ENCODE measurements around the gene TEAD2. TPM values are rescaled to one million over a fixed set of nuclear protein-coding genes. Genes with fewer than 3 reads are reported as not detected.
A peak's percentile ranks its signal among the peaks of the same experiment; 100 is the strongest.

TEAD2 gene
- total and polyA plus RNA-seq, 4 donors, result 17.7 to 48.8 (median 42.3) TPM

DNA sequence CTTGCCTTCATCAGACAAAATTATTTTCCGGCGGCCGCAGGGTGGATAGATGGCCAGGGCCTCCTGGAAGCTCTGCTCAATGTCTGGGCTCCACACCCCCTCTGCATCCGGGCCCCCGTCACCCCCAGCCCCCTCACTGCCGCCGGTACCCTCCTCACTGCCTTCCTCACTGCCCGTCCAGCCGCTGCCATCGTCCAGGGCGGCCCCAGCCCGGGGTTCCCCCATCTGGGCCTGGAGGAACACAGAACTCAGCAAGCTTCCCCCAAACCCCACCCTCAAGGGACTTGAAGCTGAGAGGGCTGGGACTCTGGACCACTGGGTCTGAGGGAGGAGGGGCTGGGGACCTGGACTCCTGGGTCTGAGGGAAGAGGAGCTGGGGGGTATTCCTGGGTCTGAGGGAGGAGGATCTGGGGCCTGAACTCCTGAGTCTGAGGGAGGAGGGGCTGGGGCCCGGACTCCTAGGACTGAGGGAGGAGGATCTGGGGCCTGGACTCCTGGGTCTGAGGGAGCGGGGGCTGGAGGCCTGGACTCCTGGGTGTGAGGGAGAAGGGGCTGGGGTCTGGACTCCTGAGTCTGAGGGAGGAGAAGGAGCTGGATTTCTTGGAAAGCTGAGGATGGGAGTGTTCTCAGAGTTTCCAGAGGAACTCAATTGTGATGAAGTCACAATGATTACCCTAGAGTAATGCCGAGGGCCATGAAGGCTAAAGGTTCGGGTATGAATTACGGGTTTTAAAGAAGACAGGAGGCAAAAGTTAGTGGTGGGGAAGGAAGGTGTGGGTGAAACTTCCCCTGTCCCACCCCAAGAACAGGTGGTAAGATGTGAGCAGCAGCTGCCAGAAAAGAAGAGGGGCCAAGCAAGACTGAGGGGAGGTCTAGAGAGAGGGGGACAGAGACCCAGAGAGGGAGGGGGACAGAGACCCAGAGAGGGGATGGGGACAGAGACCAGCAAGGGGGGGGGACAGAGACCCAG is 2.1 kb downstream of the TEAD2 start:
- Histone ChIP-seq H3K9me3 (ENCODE audit: control insufficient read depth, low read length) (no peaks in the 10 kb centered on the region), H3K4me3 (ENCODE audit: low read length in 2 of 2) (no peak overlapping the region), H3K36me3 (ENCODE audit: control insufficient read depth in 1 of 2, insufficient read depth in 2 of 2, low read length in 1 of 2) (no peaks in the 10 kb centered on the region), H3K27me3 (ENCODE audit: control insufficient read depth in 1 of 2, insufficient read depth in 2 of 2, low read length in 1 of 2) (no peaks in the 10 kb centered on the region), H3K4me1 (ENCODE audit: control insufficient read depth in 1 of 2, insufficient read depth in 2 of 2, low read length in 2 of 2) (no peaks in the 10 kb centered on the region), H3K27ac (ENCODE audit: low read depth in 1 of 2, low read length in 2 of 2) (no peak overlapping the region)
- DNase-seq, result no peak
- ATAC-seq (ENCODE audit: low FRiP score), result no peak
- 82 to 85% methylated on average over 17 of the region's 17 CpGs for WGBS, 2 donors
- intact Hi-C loops (cut with DNase I), result no loop called here

DNA sequence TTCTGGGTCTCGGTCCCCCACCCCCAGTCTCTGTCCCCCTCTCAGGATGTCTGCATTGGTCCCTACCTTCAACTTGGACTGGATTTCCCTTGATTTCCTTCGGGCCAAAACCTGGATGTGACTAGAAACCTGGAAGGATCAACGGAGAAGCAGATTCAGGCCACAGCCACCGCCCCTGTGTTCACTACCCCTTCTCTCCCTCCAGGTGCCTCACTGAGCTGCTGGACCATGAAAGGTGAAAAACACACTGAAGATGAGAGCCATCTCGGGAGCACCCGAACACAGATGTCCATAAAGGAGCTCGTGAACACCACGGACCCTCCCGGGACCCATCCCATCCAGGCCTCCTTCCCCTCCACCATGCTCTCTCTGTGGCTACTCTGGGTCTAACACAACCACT is 5.0 kb downstream of the TEAD2 start:
- Histone ChIP-seq H3K27me3 (ENCODE audit: control insufficient read depth in 1 of 2, insufficient read depth in 2 of 2, low read length in 1 of 2) (no peaks in the 10 kb centered on the region), H3K4me3 (ENCODE audit: low read length in 2 of 2) (no peak overlapping the region), H3K36me3 (ENCODE audit: control insufficient read depth in 1 of 2, insufficient read depth in 2 of 2, low read length in 1 of 2) (no peaks in the 10 kb centered on the region), H3K9me3 (ENCODE audit: control insufficient read depth, low read length) (no peaks in the 10 kb centered on the region), H3K4me1 (ENCODE audit: control insufficient read depth in 1 of 2, insufficient read depth in 2 of 2, low read length in 2 of 2) (no peaks in the 10 kb centered on the region), H3K27ac (ENCODE audit: low read depth in 1 of 2, low read length in 2 of 2) (no peak overlapping the region)
- intact Hi-C loops (cut with DNase I), result no loop called here
- WGBS, 2 donors, result 83 to 86% methylated on average over 9 of the region's 9 CpGs
- no peak for ATAC-seq (ENCODE audit: low FRiP score)
- no peak for DNase-seq

DNA sequence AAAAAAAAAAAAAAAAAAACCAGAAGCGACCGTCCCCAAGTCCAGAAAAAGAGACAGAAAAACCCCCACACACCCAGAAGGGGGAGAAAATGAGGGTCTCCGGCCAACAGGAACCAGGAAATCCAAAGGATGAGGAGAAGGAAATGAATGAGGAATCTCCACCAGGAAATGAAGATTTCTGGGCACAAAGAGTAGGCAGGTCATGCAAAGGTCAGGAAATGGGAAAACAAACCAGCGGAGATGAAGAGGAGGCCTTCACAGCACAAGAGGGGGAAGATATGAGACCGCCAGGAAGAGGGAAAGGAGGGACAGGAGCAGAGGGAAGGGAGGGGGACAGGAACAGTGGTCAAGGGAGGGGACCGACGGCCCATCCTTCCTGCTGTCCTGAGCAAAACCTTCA is 5.8 kb downstream of the TEAD2 start:
- Histone ChIP-seq H3K9me3 (ENCODE audit: control insufficient read depth, low read length) (no peaks in the 10 kb centered on the region), H3K36me3 (ENCODE audit: control insufficient read depth in 1 of 2, insufficient read depth in 2 of 2, low read length in 1 of 2) (peaks cover 0 to under 1% of the 10 kb centered on the region in 2 donors), H3K27me3 (ENCODE audit: control insufficient read depth in 1 of 2, insufficient read depth in 2 of 2, low read length in 1 of 2) (no peaks in the 10 kb centered on the region), H3K4me1 (ENCODE audit: control insufficient read depth in 1 of 2, insufficient read depth in 2 of 2, low read length in 2 of 2) (no peaks in the 10 kb centered on the region), H3K4me3 (ENCODE audit: low read length in 2 of 2) (no peak overlapping the region), H3K27ac (ENCODE audit: low read depth in 1 of 2, low read length in 2 of 2) (no peak overlapping the region)
- ATAC-seq (ENCODE audit: low FRiP score) (no peak), DNase-seq (no peak)
- 79 to 86% methylated on average over 7 of the region's 7 CpGs for WGBS, 2 donors
- intact Hi-C loops (cut with DNase I), result no loop called here

DNA sequence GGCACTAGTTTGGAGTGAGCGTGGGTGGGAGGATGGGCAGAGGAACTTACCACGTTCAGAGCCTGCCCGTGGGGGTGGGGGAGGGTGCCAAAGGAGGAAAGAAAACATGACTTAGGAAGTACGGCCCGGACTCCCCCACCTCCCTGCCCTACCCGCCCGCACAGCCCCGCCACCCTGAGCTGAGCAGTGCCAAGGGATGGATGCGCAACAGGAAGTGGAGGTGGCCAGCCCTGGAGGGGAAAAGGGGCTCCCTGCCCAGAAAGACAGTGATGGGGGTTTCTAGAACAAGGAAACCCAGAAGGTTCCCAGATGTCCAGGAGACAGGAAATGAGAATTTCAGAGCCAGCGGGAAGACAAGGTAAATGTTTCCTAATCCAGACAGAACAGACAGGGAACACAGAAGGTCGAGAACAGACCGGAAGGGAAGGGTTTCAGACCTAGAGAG is 6.3 kb downstream of the TEAD2 start:
- H3K27me3 ChIP-seq (ENCODE audit: control insufficient read depth in 1 of 2, insufficient read depth in 2 of 2, low read length in 1 of 2), result no peaks in the 10 kb centered on the region
- intact Hi-C loops (cut with DNase I), result no loop called here
- DNase-seq, result no peak
- WGBS, 2 donors, result 60 to 63% methylated on average over 12 of the region's 12 CpGs
- H3K9me3 ChIP-seq (ENCODE audit: control insufficient read depth, low read length), result no peaks in the 10 kb centered on the region
- peak; percentile 24 for ATAC-seq (ENCODE audit: low FRiP score)
- H3K27ac ChIP-seq (ENCODE audit: low read depth in 1 of 2, low read length in 2 of 2), result no peak overlapping the region
- H3K4me3 ChIP-seq (ENCODE audit: low read length in 2 of 2), result no peak overlapping the region
- peaks cover 0 to 2% of the 10 kb centered on the region in 2 donors for H3K36me3 ChIP-seq (ENCODE audit: control insufficient read depth in 1 of 2, insufficient read depth in 2 of 2, low read length in 1 of 2)
- H3K4me1 ChIP-seq (ENCODE audit: control insufficient read depth in 1 of 2, insufficient read depth in 2 of 2, low read length in 2 of 2), result no peaks in the 10 kb centered on the region

DNA sequence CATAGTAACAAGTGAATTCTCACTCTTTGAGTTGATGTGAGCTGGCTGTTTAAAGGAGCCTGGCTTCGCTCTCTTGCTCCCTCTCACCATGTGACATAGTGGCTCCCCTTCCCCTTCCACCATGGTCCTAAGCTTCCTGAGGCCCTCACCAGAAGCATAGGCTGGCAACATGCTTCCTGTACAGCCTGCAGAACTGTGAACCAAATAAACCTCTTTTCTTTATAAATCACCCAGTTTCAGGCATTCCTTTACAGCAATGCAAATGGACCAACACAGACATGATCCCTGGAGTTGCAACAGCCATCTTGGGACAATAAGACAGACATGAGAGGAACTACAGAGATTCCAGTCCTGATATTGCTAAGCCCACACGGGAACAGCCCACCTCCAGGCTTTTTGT is 12.6 kb downstream of the TEAD2 start:
- ATAC-seq (ENCODE audit: low FRiP score), result no peak
- Histone ChIP-seq H3K27me3 (ENCODE audit: control insufficient read depth in 1 of 2, insufficient read depth in 2 of 2, low read length in 1 of 2) (no peaks in the 10 kb centered on the region), H3K27ac (ENCODE audit: low read depth in 1 of 2, low read length in 2 of 2) (no peak overlapping the region), H3K4me3 (ENCODE audit: low read length in 2 of 2) (no peak overlapping the region), H3K4me1 (ENCODE audit: control insufficient read depth in 1 of 2, insufficient read depth in 2 of 2, low read length in 2 of 2) (no peaks in the 10 kb centered on the region), H3K9me3 (ENCODE audit: control insufficient read depth, low read length) (no peaks in the 10 kb centered on the region), H3K36me3 (ENCODE audit: control insufficient read depth in 1 of 2, insufficient read depth in 2 of 2, low read length in 1 of 2) (peaks cover 0 to 3% of the 10 kb centered on the region in 2 donors)
- 90 to 96% methylated on average over 2 of the region's 2 CpGs for WGBS, 2 donors
- intact Hi-C loops (cut with DNase I), result no loop called here
- no peak for DNase-seq

DNA sequence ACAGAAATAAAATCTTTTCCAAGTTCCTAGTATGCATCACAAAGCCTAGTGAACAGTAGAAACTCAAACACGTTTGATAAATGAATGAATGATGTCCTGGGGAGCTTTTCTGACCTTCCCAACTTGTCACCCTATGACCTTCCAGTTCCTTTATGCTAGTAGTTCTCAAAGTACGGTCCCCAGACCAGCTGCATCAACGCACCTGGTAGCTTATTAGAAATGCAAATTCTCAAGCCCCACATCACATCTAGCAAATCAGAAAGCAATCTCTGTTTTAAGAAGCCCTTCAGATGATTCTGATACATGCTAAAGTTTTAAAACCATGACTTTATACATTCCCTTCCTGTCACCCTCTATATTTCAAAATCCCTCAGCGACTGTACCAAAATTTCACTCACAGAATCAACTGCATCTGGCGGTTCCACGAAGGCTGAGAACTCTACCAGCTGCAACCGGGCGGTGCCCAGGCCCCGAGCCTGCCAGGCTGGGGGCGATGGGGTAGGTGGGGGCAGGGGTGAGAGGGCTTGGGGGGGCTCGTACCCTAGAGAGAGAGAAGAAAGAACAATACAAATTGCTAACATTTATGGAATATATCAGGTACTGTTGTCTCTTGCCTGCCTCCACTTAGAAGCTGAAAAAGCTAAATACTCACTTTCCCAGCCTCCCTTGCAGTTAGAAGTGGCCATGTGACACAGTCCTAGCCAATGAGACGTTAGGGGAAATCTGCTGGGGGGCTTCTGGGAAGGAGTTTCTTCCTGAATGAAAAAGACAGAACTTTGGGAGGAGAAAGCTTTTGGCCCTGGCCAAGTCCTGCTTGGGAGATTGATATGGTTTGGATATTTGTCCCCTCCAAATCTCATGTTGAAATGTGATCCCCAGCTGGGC is 13.7 kb downstream of the TEAD2 start:
- 90 to 91% methylated on average over 12 of the region's 12 CpGs for WGBS, 2 donors
- ATAC-seq (ENCODE audit: low FRiP score), result no peak

DNA sequence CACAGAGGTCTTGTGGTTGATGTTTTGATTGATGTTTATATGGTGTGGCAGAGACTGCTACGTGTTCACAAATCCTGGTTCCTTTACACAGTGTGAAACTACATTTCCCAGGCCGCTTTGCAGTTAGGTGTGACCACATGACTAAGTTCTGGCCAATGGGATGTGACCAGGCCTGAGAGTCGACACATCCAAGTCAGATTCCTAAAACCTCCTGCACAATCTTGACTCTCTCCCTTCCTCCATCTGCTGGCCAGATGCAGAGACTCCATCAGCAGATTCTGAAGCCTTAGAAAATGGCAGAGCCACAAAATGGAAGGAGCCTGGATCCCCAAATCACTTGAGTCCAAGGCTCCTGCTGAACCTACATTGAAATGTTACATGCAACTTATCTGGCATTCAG is 14.4 kb downstream of the TEAD2 start:
- Histone ChIP-seq H3K4me1 (ENCODE audit: control insufficient read depth in 1 of 2, insufficient read depth in 2 of 2, low read length in 2 of 2) (no peaks in the 10 kb centered on the region), H3K4me3 (ENCODE audit: low read length in 2 of 2) (no peak overlapping the region), H3K27me3 (ENCODE audit: control insufficient read depth in 1 of 2, insufficient read depth in 2 of 2, low read length in 1 of 2) (no peaks in the 10 kb centered on the region), H3K27ac (ENCODE audit: low read depth in 1 of 2, low read length in 2 of 2) (no peak overlapping the region), H3K36me3 (ENCODE audit: control insufficient read depth in 1 of 2, insufficient read depth in 2 of 2, low read length in 1 of 2) (peaks cover 0 to 3% of the 10 kb centered on the region in 2 donors), H3K9me3 (ENCODE audit: control insufficient read depth, low read length) (no peaks in the 10 kb centered on the region)
- WGBS, 2 donors, result 53 to 54% methylated on average over 3 of the region's 3 CpGs
- no peak for DNase-seq
- intact Hi-C loops (cut with DNase I), result no loop called here
- peak; percentile 64 for ATAC-seq (ENCODE audit: low FRiP score)

More for the DNA sequence above, 13.7 kb downstream of the TEAD2 start:
- Histone ChIP-seq H3K27me3 (ENCODE audit: control insufficient read depth in 1 of 2, insufficient read depth in 2 of 2, low read length in 1 of 2) (no peaks in the 10 kb centered on the region), H3K27ac (ENCODE audit: low read depth in 1 of 2, low read length in 2 of 2) (no peak overlapping the region), H3K4me1 (ENCODE audit: control insufficient read depth in 1 of 2, insufficient read depth in 2 of 2, low read length in 2 of 2) (no peaks in the 10 kb centered on the region), H3K36me3 (ENCODE audit: control insufficient read depth in 1 of 2, insufficient read depth in 2 of 2, low read length in 1 of 2) (peaks cover 0 to 3% of the 10 kb centered on the region in 2 donors), H3K9me3 (ENCODE audit: control insufficient read depth, low read length) (no peaks in the 10 kb centered on the region), H3K4me3 (ENCODE audit: low read length in 2 of 2) (no peak overlapping the region)
- intact Hi-C loops (cut with DNase I), result no loop called here
- DNase-seq, result no peak

DNA sequence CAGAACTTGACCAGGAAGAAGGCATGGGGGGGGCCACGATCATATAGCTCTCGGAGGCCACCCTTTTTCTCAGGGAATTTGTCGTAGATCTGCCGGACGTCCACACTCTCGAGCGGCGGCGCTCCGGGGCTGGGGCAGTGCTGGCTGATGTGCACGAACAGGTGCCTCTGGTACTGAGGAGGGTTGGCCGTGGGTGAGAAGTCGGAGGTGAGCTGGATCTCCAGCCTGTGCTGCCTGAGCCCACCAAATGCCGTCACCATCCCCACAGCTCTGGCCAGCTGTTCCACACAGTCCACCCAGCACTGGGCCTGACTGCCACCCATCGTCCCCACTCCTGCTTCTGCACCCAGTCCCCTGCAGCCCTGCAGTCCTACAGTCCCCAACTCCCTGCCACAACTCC is 15.0 kb downstream of the TEAD2 start:
- H3K36me3 ChIP-seq (ENCODE audit: control insufficient read depth in 1 of 2, insufficient read depth in 2 of 2, low read length in 1 of 2), result peaks cover 0 to 3% of the 10 kb centered on the region in 2 donors
- ATAC-seq (ENCODE audit: low FRiP score), result no peak
- 93 to 94% methylated on average over 15 of the region's 15 CpGs for WGBS, 2 donors
- no peaks in the 10 kb centered on the region for H3K4me1 ChIP-seq (ENCODE audit: control insufficient read depth in 1 of 2, insufficient read depth in 2 of 2, low read length in 2 of 2)
- no peak overlapping the region for H3K4me3 ChIP-seq (ENCODE audit: low read length in 2 of 2)
- H3K9me3 ChIP-seq (ENCODE audit: control insufficient read depth, low read length), result no peaks in the 10 kb centered on the region
- H3K27me3 ChIP-seq (ENCODE audit: control insufficient read depth in 1 of 2, insufficient read depth in 2 of 2, low read length in 1 of 2), result no peaks in the 10 kb centered on the region
- intact Hi-C loops (cut with DNase I), result no loop called here
- no peak overlapping the region for H3K27ac ChIP-seq (ENCODE audit: low read depth in 1 of 2, low read length in 2 of 2)
- no peak for DNase-seq

Data from aorta (tissue), 5 donors.